HFFc6 (cell line): Measurements from ENCODE around the gene RAVER1. TPM values are rescaled to one million over a fixed set of nuclear protein-coding genes. Genes with fewer than 3 reads are reported as not detected.
A peak's percentile ranks its signal among the peaks of the same experiment; 100 is the strongest.

ENCODE experiments used
- DNase-seq: peaks from one replicate; pipeline ENCODE4 v3.0.0-alpha.2; 2018
- H3K27ac Mint-ChIP-seq: 2 replicates; pipeline ENCODE4 v1.8.0; 2020; ENCODE audit warnings: mild to moderate bottlenecking, mixed read lengths
- H3K27me3 Mint-ChIP-seq: 2 replicates; pipeline ENCODE4 v1.8.0; 2021; ENCODE audit warnings: mild to moderate bottlenecking, moderate library complexity, mixed read lengths; ENCODE audit not compliant: insufficient read depth
- H3K36me3 Mint-ChIP-seq: 2 replicates; pipeline ENCODE4 v1.8.0; 2021; ENCODE audit warnings: low read depth, mixed read lengths
- H3K4me1 Mint-ChIP-seq: 2 replicates; pipeline ENCODE4 v1.8.0; 2020; ENCODE audit warnings: low read depth, mixed read lengths
- H3K4me3 Mint-ChIP-seq: 2 replicates; pipeline ENCODE4 v1.8.0; 2020; ENCODE audit warnings: mild to moderate bottlenecking, moderate library complexity, mixed read lengths
- H3K9me3 Mint-ChIP-seq: 2 replicates; pipeline ENCODE4 v1.8.0; 2020; ENCODE audit warnings: mild to moderate bottlenecking, mixed read lengths
- CTCF ChIP-seq: fragments of 200-600 bp; sonication (generic); IDR thresholded peaks from 2 replicates; pipeline ENCODE4 v1.5.0; 2021; ENCODE audit warnings: antibody characterized with exemption, mild to moderate bottlenecking
- total RNA-seq, 6 experiments: library from RNA; stranded (reverse); fragmentation: NEBNext Ultra II Directional; extraction: Animal tissue kit (Norgen Biotek cat#: 25700); gene quantifications; 2 replicates in 1 of 6; 3 replicates in 5 of 6; pipeline ENCODE4 v1.2.3, GENCODE V29; 2021

Gene RAVER1
- total RNA-seq, 6 experiments from 2014 or later: 52.1 to 58.3 (median 55.6) TPM

GRCh38 chr19:10295305-10295846 lies 38.0 kb downstream of the RAVER1 start:
- no peak for DNase-seq

GRCh38 chr19:10294368-10294697 lies 39.0 kb downstream of the RAVER1 start:
- no peak for TF ChIP-seq CTCF
- H3K4me1 Mint-ChIP-seq: peaks cover 18% of the 10 kb centered on the region
- no peaks in the 10 kb centered on the region; the same call in 1 of the 2 replicates for H3K9me3 Mint-ChIP-seq
- no peak for DNase-seq
- H3K27ac Mint-ChIP-seq: no peak overlapping the region
- peaks cover 10% of the 10 kb centered on the region for H3K36me3 Mint-ChIP-seq
- peaks cover 6% of the 10 kb centered on the region for H3K27me3 Mint-ChIP-seq
- no peak overlapping the region for H3K4me3 Mint-ChIP-seq

More at GRCh38 chr19:10295305-10295846, 38.0 kb downstream of the RAVER1 start:
- peak; percentile 18; the same call in 1 of the 2 replicates for TF ChIP-seq CTCF
- Mint-ChIP-seq H3K36me3 (peaks cover 10% of the 10 kb centered on the region), H3K4me3 (no peak overlapping the region), H3K4me1 (peaks cover 14% of the 10 kb centered on the region), H3K9me3 (no peaks in the 10 kb centered on the region; the same call in 1 of the 2 replicates), H3K27ac (no peak overlapping the region), H3K27me3 (peaks cover 5% of the 10 kb centered on the region)

- Mint-ChIP-seq H3K4me1 (peaks cover 22% of the 10 kb centered on the region), H3K9me3 (no peaks in the 10 kb centered on the region; the same call in 1 of the 2 replicates), H3K36me3 (peaks cover 10% of the 10 kb centered on the region), H3K4me3 (0 out of 2 replicates have a peak overlapping the region, but pooled peaks have one; percentile 14), H3K27ac (no peak overlapping the region), H3K27me3 (peaks cover 8% of the 10 kb centered on the region)
- no peak for DNase-seq
- no peak for TF ChIP-seq CTCF
Observed at GRCh38 chr19:10293637-10294367, 39.5 kb downstream of the RAVER1 start.

- Mint-ChIP-seq H3K4me1 (peaks cover 27% of the 10 kb centered on the region), H3K27ac (no peak overlapping the region), H3K36me3 (peaks cover 10% of the 10 kb centered on the region), H3K4me3 (peak overlapping the region; percentile 91), H3K9me3 (no peaks in the 10 kb centered on the region; the same call in 1 of the 2 replicates), H3K27me3 (peaks cover 8% of the 10 kb centered on the region)
- no peak for TF ChIP-seq CTCF
- DNase-seq: no peak
Observed at GRCh38 chr19:10292789-10293636, 40.3 kb downstream of the RAVER1 start.

GRCh38 chr19:10292206-10292788 lies 41.0 kb downstream of the RAVER1 start:
- Mint-ChIP-seq H3K27ac (no peak overlapping the region), H3K36me3 (peaks cover 10% of the 10 kb centered on the region), H3K27me3 (peaks cover 8% of the 10 kb centered on the region), H3K9me3 (no peaks in the 10 kb centered on the region; the same call in 1 of the 2 replicates), H3K4me1 (peaks cover 27% of the 10 kb centered on the region), H3K4me3 (peak overlapping the region; percentile 91)
- DNase-seq: peak; percentile 56
- TF ChIP-seq CTCF: no peak
